Activated CD8-positive, alpha-beta memory T cell treated with anti-CD3 and anti-CD28 coated beads, Interleukin-2, amount 50 U/mL, for 24 hours (primary cell): Measurements from ENCODE around the gene ACACB.

ENCODE experiments used
- DNase-seq: peaks from one replicate; pipeline ENCODE4 v3.0.0-alpha.2; 2020; ENCODE audit errors: extremely low read depth

Gene ACACB

GRCh38 chr12:109173443-109174240, 57.3 kb downstream of the ACACB start:
- no peak for DNase-seq

- DNase-seq: no peak
These were observed 58.1 kb downstream of the ACACB start for GRCh38 chr12:109174468-109174867.

- DNase-seq: no peak
These were observed 62.1 kb downstream of the ACACB start for GRCh38 chr12:109178532-109178931.

GRCh38 chr12:109179927-109180326, 63.5 kb downstream of the ACACB start:
- DNase-seq: no peak

- DNase-seq: no peak
These were observed 65.9 kb downstream of the ACACB start for GRCh38 chr12:109182041-109182839.

GRCh38 chr12:109185441-109185840, 69.1 kb downstream of the ACACB start:
- DNase-seq: no peak

- no peak for DNase-seq
These were observed 70.7 kb downstream of the ACACB start for GRCh38 chr12:109186993-109187653.

- no peak for DNase-seq
These were observed 71.8 kb downstream of the ACACB start for GRCh38 chr12:109188108-109188712.

GRCh38 chr12:109189291-109189690, 72.9 kb downstream of the ACACB start:
- no peak for DNase-seq

- DNase-seq: no peak
These were observed 75.3 kb downstream of the ACACB start for GRCh38 chr12:109191621-109192250.

GRCh38 chr12:109192358-109192757, 76.0 kb downstream of the ACACB start:
- no peak for DNase-seq

GRCh38 chr12:109193896-109194295, 77.5 kb downstream of the ACACB start:
- no peak for DNase-seq

GRCh38 chr12:109196332-109196731, 79.9 kb downstream of the ACACB start:
- DNase-seq: no peak

GRCh38 chr12:109197327-109197726, 80.9 kb downstream of the ACACB start:
- DNase-seq: no peak

GRCh38 chr12:109199324-109199723, 82.9 kb downstream of the ACACB start:
- DNase-seq: no peak

- no peak for DNase-seq
These were observed 84.6 kb downstream of the ACACB start for GRCh38 chr12:109200825-109201495.

- DNase-seq: no peak
These were observed 85.1 kb downstream of the ACACB start for GRCh38 chr12:109201496-109201885.

- no peak for DNase-seq
These were observed 86.4 kb downstream of the ACACB start for GRCh38 chr12:109202770-109203169.

GRCh38 chr12:109203480-109203879, 87.1 kb downstream of the ACACB start:
- DNase-seq: no peak

- DNase-seq: no peak
These were observed 92.7 kb downstream of the ACACB start for GRCh38 chr12:109209082-109209481.
